Measurements from ENCODE around the gene ERGIC1. TPM values are rescaled to one million over a fixed set of nuclear protein-coding genes. Genes with fewer than 3 reads are reported as not detected.

ERGIC1 gene
- total RNA-seq, 1 donor from 2014 or later, result 168 TPM

- no peak for DNase-seq (ENCODE audit: extremely low read depth, low read depth, low spot score)
Measured at GRCh38 chr5:172939611-172940267, 105.7 kb downstream of the ERGIC1 start.

GRCh38 chr5:172940268-172941066, 106.4 kb downstream of the ERGIC1 start:
- DNase-seq (ENCODE audit: extremely low read depth, low read depth, low spot score), result no peak

- DNase-seq (ENCODE audit: extremely low read depth, low read depth, low spot score), result no peak
Measured at GRCh38 chr5:172941067-172941516, 107.0 kb downstream of the ERGIC1 start.

- DNase-seq (ENCODE audit: extremely low read depth, low read depth, low spot score), result no peak
Measured at GRCh38 chr5:172942556-172942955, 108.5 kb downstream of the ERGIC1 start.

- DNase-seq (ENCODE audit: extremely low read depth, low read depth, low spot score), result no peak
Measured at GRCh38 chr5:172943283-172943841, 109.3 kb downstream of the ERGIC1 start.

GRCh38 chr5:172943906-172944305, 109.9 kb downstream of the ERGIC1 start:
- no peak for DNase-seq (ENCODE audit: extremely low read depth, low read depth, low spot score)

GRCh38 chr5:172944741-172945140, 110.7 kb downstream of the ERGIC1 start:
- no peak for DNase-seq (ENCODE audit: extremely low read depth, low read depth, low spot score)

GRCh38 chr5:172945151-172945550, 111.1 kb downstream of the ERGIC1 start:
- DNase-seq (ENCODE audit: extremely low read depth, low read depth, low spot score), result no peak

GRCh38 chr5:172946146-172946545, 112.1 kb downstream of the ERGIC1 start:
- no peak for DNase-seq (ENCODE audit: extremely low read depth, low read depth, low spot score)

- DNase-seq (ENCODE audit: extremely low read depth, low read depth, low spot score), result no peak
Measured at GRCh38 chr5:172949426-172949825, 115.4 kb downstream of the ERGIC1 start.

- no peak for DNase-seq (ENCODE audit: extremely low read depth, low read depth, low spot score)
Measured at GRCh38 chr5:172950176-172950965, 116.3 kb downstream of the ERGIC1 start.

- no peak for DNase-seq (ENCODE audit: extremely low read depth, low read depth, low spot score)
Measured at GRCh38 chr5:172951371-172952033, 117.5 kb downstream of the ERGIC1 start.

GRCh38 chr5:172952034-172952511, 118.0 kb downstream of the ERGIC1 start:
- DNase-seq (ENCODE audit: extremely low read depth, low read depth, low spot score), result no peak

- no peak for DNase-seq (ENCODE audit: extremely low read depth, low read depth, low spot score)
Measured at GRCh38 chr5:172953776-172954675, 120.0 kb downstream of the ERGIC1 start.

GRCh38 chr5:172954751-172955159, 120.7 kb downstream of the ERGIC1 start:
- DNase-seq (ENCODE audit: extremely low read depth, low read depth, low spot score), result no peak

GRCh38 chr5:172956228-172956627, 122.2 kb downstream of the ERGIC1 start:
- DNase-seq (ENCODE audit: extremely low read depth, low read depth, low spot score), result no peak

GRCh38 chr5:172956936-172957335, 122.9 kb downstream of the ERGIC1 start:
- no peak for DNase-seq (ENCODE audit: extremely low read depth, low read depth, low spot score)

GRCh38 chr5:172957458-172957857, 123.4 kb downstream of the ERGIC1 start:
- no peak for DNase-seq (ENCODE audit: extremely low read depth, low read depth, low spot score)

GRCh38 chr5:172958331-172959046, 124.4 kb downstream of the ERGIC1 start:
- no peak for DNase-seq (ENCODE audit: extremely low read depth, low read depth, low spot score)

All from glomerular endothelial cell (primary cell).